ENCODE results near the gene TPRX2. TPM values are rescaled to one million over a fixed set of nuclear protein-coding genes. Genes with fewer than 3 reads are reported as not detected.

TPRX2 gene
- total and polyA plus RNA-seq, 2 of the 13 experiments (the other 11 are each of a cell fraction or from before 2014, with no cell fraction given) = not detected

Other genes with a start within 250 kb of the TPRX2 start
- gene EHD2, start 145.8 kb upstream of the TPRX2 start, total RNA-seq (2016; rRNA removed; fragmentation: Illumina TruSeq; extraction: Trizol) = 0.08 and 0.09 TPM in 2 replicates
- gene EHD2, start 145.8 kb upstream of the TPRX2 start, polyA plus RNA-seq (2011; rRNA removed) = 0.28 and 0.33 TPM in 2 replicates
- 44.2 and 53.9 TPM in 2 replicates for gene NOP53, start 113.7 kb upstream of the TPRX2 start, total RNA-seq (2016; rRNA removed; fragmentation: Illumina TruSeq; extraction: Trizol)
- 137 and 141 TPM in 2 replicates for gene NOP53, start 113.7 kb upstream of the TPRX2 start, polyA plus RNA-seq (2011; rRNA removed)
- 57.0 and 64.7 TPM in 2 replicates for gene SELENOW, start 80.5 kb upstream of the TPRX2 start, total RNA-seq (2016; rRNA removed; fragmentation: Illumina TruSeq; extraction: Trizol)
- 50.3 and 55.8 TPM in 2 replicates for gene SELENOW, start 80.5 kb upstream of the TPRX2 start, polyA plus RNA-seq (2011; rRNA removed)
- gene TPRX1, start 54.7 kb upstream of the TPRX2 start, total RNA-seq (2016; rRNA removed; fragmentation: Illumina TruSeq; extraction: Trizol) = not detected in 2 replicates
- not detected in 2 replicates for gene TPRX1, start 54.7 kb upstream of the TPRX2 start, polyA plus RNA-seq (2011; rRNA removed)
- not detected in 2 replicates for gene CRX, start 37.3 kb upstream of the TPRX2 start, total RNA-seq (2016; rRNA removed; fragmentation: Illumina TruSeq; extraction: Trizol)
- gene CRX, start 37.3 kb upstream of the TPRX2 start, polyA plus RNA-seq (2011; rRNA removed) = not detected in 2 replicates
- 193 and 253 TPM in 2 replicates for gene SULT2A1, start 27.1 kb downstream of the TPRX2 start, total RNA-seq (2016; rRNA removed; fragmentation: Illumina TruSeq; extraction: Trizol)
- 137 TPM in 2 replicates for gene SULT2A1, start 27.1 kb downstream of the TPRX2 start, polyA plus RNA-seq (2011; rRNA removed)
- gene BSPH1, start 132.9 kb downstream of the TPRX2 start, total RNA-seq (2016; rRNA removed; fragmentation: Illumina TruSeq; extraction: Trizol) = not detected in 2 replicates
- gene BSPH1, start 132.9 kb downstream of the TPRX2 start, polyA plus RNA-seq (2011; rRNA removed) = not detected in 2 replicates
- gene ELSPBP1, start 135.4 kb downstream of the TPRX2 start, total RNA-seq (2016; rRNA removed; fragmentation: Illumina TruSeq; extraction: Trizol) = not detected in 2 replicates
- gene ELSPBP1, start 135.4 kb downstream of the TPRX2 start, polyA plus RNA-seq (2011; rRNA removed) = not detected in 2 replicates
- gene CABP5, start 184.8 kb downstream of the TPRX2 start, total RNA-seq (2016; rRNA removed; fragmentation: Illumina TruSeq; extraction: Trizol) = not detected in 2 replicates
- gene CABP5, start 184.8 kb downstream of the TPRX2 start, polyA plus RNA-seq (2011; rRNA removed) = not detected in 2 replicates